HG03460 (cell line): ENCODE results near the gene NXPE4.
"Not testable (repeated sequence)": the region's sequence is repeated elsewhere in the genome, so short reads cannot be mapped to it uniquely, and the experiment has no call there.

Experiments used
- ATAC-seq: cut with Tn5 transposase; IDR thresholded peaks from one replicate; pipeline ENCODE4 v1.9.1; 2021; ENCODE audit not compliant: unreplicated experiment

Gene NXPE4

GRCh38 chr11:114610984-114611944, 15.7 kb upstream of the NXPE4 start:
- ATAC-seq = no peak

- ATAC-seq = no peak
Observed at GRCh38 chr11:114610550-114610949, 15.0 kb upstream of the NXPE4 start.

- ATAC-seq = no peak
Observed at GRCh38 chr11:114609429-114609828, 13.8 kb upstream of the NXPE4 start.

DNA sequence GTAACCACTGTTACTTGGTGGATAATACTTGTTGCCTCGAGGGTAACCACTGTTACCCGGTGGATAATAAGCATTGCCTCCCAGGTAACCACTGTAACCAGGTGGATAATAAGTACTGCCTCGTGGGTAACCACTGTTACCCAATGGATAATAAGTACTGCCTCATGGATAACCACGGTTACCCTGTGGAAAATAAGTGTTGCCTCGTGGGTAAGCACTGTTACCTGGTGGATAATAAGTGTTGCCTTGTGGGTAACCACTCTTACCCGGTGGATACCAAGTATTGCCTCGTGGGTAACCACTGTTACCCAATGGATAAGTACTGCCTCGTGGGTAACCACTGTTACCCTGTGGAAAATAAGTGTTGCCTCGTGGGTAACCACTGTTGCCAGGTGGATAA, 13.0 kb upstream of the NXPE4 start:
- ATAC-seq = not testable (repeated sequence)

DNA sequence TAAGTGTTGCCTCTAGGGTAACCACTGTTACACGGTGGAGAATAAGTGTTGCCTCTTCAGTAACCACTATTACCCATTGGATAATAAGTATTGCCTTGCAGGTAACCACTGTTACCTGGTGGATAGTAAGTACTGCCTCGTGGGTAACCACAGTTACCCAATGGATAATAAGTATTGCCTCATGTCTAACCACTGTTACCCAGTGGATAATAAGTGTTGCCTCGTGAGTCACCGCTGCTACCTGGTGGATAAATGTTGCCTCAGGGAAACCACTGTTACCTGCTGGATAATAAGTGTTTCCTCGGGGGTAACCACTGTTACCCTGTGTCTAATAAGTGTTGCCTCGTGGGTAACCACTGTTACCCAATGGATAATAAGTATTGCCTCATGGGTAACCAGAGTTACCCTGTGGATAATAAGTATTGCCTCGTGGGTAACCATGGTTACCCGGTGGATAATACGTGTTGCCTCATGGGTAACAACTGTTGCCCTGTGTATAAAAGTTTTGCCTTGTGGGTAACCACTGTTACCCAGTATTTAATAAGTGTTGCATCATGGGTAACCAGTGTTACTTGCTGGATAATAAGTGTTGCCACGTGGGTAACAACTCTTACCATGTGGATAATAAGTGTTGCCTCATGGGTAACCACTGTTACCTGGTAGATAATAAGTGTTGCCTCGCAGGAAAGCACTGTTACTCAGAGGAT, 12.3 kb upstream of the NXPE4 start:
- ATAC-seq = no peak

DNA sequence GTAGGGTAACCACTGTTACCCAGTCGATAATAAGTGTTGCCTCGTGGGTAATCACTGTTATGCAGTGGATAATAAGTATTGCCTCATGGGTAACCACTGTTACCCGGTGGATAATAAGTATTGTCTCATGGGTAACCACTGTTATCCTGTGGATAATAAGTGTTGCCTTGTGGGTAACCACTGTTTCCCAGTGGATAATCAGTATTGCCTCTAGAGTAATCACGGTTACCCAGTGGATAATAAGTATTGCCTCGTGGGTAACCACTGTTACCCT, 11.2 kb upstream of the NXPE4 start:
- not testable (repeated sequence) for ATAC-seq

DNA sequence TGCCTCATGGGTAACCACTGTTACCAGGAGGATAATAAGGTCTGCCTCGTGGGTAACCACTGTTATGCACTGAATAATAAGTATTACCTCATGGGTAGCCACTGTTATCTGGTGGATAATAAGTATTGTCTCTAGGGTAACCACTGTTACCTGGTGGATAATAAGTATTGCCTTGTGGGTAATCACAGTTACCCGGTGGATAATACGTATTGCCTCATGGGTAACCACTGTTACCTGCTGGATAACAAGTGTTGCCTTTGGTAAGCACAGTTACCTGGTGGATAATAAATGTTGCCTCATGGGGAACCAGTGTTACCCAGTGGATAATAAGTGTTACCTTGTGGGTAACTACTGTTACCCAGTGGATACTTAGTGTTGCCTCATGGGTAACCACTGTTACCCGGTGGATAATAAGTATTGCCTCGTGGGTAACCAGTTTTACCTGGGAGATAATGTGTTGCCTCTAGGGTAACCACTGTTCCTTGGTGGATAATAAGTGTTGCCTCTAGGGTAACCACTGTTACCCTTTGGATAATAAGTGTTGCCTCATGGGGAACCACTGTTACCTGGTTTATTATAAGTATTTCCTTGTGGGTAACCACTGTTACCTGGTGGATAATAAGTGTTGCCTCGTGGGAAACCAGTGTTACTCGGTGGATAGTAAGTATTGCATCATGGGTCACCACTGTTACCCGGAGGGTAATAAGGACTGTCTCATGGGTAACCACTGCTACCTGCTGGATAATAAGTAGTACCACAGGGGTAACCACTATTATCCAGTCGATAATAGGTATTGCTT, 10.6 kb upstream of the NXPE4 start:
- ATAC-seq = no peak

- no peak for ATAC-seq
Observed at GRCh38 chr11:114605370-114605769, 9.8 kb upstream of the NXPE4 start.

DNA sequence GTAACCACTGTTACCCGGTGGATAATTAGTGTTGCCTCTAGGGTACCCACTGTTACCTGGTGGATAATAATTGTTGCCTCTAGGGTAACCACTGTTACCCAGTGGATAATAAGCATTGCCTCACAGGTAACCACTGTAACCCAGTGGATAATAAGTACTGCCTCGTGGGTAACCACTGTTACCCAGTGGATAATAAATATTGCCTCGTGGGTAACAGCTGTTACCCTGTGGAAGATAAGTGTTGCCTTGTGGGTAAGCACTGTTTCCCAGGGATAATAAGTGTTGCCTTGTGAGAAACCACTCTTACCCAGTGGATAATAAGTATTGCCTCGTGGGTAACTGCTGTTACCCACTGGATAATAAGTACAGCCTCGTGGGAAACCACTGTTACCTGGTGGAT, 9.3 kb upstream of the NXPE4 start:
- no peak for ATAC-seq

- ATAC-seq = no peak
Observed at GRCh38 chr11:114604179-114604813, 8.7 kb upstream of the NXPE4 start.

DNA sequence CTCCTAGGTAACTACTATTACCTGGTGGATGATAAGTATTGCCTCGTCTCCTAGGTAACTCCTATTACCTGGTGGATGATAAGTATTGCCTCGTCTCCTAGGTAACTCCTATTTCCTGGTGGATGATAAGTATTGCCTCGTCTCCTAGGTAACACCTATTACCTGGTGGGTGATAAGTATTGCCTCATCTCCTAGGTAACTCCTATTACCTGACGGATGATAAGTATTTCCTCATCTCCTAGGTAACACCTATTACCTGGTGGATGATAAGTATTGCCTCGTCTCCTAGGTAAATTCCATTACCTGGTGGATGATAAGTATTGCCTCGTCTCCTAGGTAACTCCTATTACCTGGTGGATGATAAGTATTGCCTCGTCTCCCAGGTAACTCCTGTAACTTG, 7.6 kb upstream of the NXPE4 start:
- not testable (repeated sequence) for ATAC-seq

GRCh38 chr11:114598461-114598860, 2.9 kb upstream of the NXPE4 start:
- no peak for ATAC-seq

- ATAC-seq = no peak
Observed at GRCh38 chr11:114596175-114596919, 761 bp upstream of the NXPE4 start.

GRCh38 chr11:114594703-114595102, 883 bp downstream of the NXPE4 start:
- no peak for ATAC-seq

DNA sequence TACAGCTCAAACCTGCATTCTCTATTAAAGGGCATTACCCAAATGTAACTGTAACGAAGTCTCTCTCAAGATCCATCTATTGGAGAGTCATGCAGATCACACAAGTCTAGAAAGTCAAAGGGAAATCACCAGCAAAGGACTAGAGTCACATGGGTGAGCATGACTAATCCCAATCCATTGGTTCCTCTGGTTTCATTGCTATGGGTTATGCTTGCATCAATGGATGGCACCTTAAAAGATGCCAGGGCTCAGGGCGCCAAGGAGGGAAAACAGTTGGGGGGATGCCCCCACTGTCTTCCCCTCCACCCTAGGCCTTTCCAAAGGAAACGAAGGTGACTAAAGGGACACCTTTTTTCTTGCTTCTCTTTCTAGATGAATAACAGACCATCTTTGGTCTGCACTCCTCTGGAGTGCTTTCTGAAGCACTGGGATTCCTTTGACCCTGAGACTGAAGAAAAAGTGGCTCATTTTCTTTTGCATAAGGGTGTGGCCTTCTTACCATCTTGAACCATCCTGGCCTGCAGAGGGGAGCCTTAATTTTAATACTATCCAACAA, 8.1 kb downstream of the NXPE4 start:
- no peak for ATAC-seq

DNA sequence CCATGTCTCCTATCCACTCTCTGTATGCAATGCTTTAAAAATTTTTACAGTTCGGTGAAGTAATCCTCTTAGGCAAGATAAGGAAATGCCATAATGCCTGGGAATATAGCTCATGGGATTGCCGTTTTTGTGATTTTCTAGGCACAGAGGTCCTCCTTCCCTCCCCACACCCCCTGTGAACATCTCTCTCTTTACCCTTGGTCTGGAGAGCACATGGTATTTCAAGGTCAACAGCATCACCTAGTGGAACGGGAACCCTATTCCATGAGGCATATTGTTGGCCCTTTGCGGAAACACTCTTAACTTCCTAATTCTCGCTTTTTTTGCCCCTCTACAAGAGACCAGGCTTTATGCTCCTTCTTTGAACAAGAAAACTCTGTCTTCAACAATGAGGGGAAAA, 8.8 kb downstream of the NXPE4 start:
- ATAC-seq = no peak

DNA sequence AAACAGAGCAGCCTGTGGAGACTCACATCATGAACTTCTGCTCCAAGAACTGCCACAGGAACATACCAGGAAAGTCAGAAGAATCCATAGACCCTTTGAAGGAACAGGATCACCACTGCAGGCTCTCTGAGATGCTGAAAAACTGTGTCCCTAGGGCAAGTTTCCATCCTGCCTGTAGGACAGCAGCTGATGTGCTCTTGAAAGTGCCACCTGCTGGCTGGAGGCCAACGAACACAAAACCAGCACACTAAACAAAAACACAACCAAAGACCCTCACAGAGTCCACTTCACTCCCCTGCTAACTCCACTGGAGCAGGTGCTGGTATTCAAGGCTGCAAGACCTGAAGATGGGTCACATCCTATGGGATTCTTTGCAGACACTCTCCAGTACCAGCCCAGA, 23.9 kb downstream of the NXPE4 start:
- ATAC-seq = no peak

- ATAC-seq = no peak
Observed at GRCh38 chr11:114569801-114570200, 25.8 kb downstream of the NXPE4 start.

DNA sequence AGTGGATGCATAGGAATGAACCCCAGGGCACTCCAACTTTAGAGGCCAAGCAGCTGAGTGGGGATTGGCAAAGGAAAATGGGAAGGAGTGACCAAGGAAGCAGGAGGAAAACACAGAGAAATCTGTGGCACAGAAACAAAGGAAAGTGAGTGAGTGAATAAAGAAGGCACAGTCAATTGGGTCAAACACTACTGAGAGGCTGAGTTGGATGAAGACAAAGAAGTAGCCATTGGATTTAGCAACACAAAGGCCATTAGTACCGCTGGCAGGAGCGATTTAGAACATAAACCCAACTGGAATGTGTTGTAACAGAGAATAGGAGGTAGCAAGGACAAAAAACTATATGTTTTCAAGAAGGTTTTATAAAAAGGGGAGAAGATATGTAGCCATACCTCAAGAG, 29.3 kb downstream of the NXPE4 start:
- ATAC-seq = no peak

- no peak for ATAC-seq
Observed at GRCh38 chr11:114564831-114565230, 30.8 kb downstream of the NXPE4 start.
